ENCODE data around the gene ATP5F1E.

ATP5F1E gene

DNA sequence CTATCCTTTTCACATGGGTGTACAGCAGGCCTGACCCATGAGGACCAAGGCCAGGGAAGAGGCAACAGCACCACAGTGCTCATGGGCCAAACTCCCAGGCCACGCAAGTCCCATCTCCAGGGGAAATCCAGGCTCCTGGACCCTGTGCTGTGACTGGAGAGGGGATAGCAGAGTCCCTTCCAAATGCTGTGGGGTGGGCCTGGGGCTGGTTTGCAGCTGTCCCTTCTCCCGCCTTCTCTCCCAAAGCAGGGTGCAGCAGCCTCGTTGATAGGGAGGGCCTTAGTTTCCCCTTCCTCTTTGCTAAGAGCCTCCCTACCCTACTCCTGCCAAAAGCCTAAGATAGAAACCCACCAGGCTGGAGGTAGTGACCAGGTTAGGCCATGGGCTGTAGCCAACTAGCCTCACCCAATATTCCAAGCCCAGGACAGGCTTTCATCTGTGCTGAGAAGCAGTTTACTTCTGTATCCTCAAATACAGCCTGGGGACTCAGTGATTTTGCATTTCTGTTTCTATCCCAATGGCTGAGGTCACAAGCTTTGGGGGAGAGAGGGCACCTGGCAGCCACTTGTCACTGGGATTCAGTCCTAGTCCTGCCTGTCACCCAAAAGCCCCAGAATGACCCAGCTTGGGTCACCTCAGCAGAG lies 26.5 kb downstream of the ATP5F1E start:
- no peak for DNase-seq (ENCODE audit: low read depth in 2 of 2)

DNA sequence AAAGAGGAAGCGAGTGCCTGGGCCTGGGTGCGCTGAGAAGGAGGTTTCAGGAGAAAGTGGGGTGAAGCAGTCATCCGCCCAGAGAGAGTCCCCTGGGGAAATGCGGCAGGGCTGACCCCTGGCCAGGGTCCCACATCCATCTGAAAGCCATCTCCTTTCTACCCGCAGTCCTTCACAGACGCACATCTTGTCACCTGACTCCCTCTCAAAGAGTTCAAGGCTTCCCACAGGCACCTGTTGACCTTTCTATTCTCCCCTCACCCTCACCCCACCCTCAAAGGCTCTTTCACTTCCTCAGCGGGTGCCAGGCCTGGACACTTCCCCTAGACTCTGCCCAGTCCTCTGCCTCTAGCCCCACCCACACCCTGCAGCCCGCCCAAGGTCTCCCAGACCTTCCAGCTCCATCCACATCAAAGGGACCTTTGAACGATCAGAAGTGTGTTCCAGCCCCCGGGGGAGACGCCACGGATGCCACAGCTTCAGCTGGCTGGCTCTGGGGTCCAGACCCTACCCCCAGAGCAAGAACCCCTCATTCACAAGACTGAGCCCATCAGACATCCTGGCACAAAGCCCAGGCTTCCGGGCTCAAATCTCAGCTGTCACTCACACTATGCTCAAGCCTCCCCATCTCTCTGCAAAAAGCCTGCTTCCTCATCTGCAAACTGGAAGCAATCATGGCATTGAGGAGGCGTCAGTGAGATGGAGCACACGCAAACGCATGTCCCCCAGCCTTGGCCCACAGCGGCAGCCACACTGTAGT lies 27.2 kb downstream of the ATP5F1E start:
- no peak for DNase-seq (ENCODE audit: low read depth in 2 of 2)

DNA sequence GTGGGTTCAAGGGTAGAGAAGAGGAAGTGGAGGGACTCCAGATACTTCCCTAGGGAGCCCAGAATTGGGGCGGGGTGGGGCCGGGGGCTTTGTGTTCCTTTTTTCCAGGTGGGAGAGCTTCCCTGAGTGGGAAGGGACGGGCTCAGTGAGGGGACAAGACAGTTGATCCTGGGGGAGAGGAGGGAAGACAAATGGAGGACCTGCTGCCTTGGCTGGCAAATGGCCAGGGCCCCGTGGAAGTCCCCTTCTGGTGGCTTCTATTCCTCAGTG lies 27.7 kb downstream of the ATP5F1E start:
- DNase-seq (ENCODE audit: low read depth in 2 of 2) = no peak

DNA sequence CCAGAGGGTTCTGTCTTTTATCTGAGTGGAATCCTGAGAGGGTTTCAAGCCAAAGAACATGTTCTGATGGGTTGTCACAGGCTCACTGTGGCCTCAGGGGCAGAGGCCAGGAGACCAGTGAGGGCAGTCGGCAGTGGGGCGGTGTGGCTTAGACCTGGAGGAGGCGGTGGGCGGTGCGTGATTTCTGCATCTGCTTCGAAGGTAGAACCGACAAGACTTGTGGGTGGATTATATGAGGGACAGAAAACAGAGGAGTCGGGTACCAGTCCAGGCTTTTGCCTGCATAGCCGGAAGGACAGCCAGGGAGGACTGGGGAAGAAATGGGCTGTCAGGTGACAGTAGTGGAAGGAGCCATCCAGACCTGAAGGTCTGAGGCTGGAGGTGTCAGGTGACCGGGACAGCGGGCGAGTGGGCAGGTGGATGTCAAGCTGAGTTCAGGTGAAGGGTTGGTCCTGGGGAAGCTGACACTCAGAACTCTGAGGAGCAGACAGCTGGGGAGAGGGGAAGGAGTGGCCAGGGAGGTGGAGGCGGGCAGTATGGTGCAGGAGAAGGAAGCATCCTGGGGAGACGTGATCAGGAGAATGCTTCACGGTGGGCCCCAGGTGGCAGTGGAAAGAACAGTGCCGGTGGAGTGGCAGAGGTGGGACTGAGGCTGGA lies 28.2 kb downstream of the ATP5F1E start:
- no peak for DNase-seq (ENCODE audit: low read depth in 2 of 2)

DNA sequence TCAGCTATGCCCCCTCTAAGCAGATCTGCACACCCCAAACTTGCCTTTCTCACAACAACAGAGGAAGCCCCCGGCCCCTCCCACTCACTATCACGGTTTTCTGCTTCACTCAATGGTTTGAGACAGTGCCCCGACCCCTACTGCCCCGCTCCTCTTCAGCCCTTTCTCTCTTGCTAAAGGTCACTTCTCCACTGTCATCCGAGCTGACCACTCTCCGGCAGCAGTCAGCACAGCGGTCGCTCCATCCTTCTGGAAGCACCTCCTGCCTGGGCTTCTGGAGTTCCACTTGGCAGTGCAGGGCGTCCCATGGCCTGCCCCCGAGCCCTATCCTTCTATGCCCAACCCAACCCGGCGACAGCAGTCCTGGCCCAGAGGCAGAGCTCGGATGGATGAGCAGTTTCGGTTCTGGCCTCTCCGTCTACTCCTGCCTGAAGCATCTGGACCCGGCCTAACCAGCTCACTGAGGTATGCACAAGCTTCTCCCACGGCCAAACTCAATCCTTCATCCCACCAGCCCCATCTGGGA lies 29.2 kb downstream of the ATP5F1E start:
- no peak for DNase-seq (ENCODE audit: low read depth in 2 of 2)

GRCh38 chr20:59002388-59002787 lies 29.7 kb downstream of the ATP5F1E start:
- no peak for DNase-seq (ENCODE audit: low read depth in 2 of 2)

DNA sequence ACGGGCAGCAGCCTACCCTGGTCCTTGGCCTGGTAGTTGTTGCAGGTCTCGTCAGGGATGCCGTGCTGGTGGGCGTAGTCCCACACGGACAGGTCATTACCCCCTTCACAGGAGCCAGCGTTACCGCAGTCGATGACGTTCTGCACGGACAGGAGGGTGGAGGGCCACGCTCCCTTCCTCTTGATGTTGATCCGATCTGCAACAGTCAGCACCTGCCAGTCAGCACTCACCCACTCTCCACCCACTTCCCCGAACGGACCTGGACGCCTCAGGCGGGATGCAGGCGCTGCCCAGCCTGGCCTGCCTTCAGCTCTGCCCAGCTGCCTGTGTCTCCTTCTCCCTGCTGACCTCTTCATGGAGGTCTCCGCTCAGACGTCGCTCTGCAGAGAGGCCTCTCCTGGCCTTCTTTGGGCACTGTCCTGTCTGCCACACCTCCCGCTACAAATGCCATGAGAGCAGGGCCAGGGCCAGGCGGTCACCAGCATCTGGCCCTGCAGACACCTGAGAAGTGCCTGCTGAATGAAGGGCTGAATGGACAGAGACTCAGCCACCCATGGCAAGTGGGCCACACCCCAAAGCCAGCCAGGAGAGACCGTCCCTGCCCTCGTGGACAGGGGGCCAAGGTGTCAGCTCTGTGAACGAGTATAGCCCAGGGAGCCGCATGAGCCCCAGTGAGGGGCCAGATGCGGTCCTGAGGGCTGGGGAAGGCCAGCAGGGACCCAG lies 30.5 kb downstream of the ATP5F1E start:
- no peak for DNase-seq (ENCODE audit: low read depth in 2 of 2)

DNA sequence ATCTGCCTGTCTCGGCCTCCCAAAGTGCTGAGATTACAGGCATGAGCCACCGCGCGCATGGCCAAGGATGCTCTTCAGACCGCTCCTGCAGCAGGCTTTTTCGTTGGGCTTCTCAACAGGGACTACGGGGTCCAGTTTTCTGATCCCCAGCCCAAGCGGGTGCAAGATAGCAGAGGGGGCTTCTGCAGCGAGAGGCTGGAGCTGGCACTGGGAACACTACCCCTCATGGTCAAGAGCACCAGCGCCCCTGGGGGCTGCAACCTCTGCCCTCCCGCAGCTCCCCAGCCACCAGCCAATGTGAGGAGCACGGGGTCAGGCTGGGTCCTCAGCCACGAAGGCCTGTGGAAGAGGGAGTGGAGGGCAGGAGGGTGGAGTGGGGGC lies 31.1 kb downstream of the ATP5F1E start:
- DNase-seq (ENCODE audit: low read depth in 2 of 2) = no peak

GRCh38 chr20:59000326-59000725 lies 31.8 kb downstream of the ATP5F1E start:
- DNase-seq (ENCODE audit: low read depth in 2 of 2) = no peak

- DNase-seq (ENCODE audit: low read depth in 2 of 2) = no peak
Observed at GRCh38 chr20:58998656-58999055, 33.5 kb downstream of the ATP5F1E start.

GRCh38 chr20:58997141-58997770 lies 34.9 kb downstream of the ATP5F1E start:
- DNase-seq (ENCODE audit: low read depth in 2 of 2) = no peak

GRCh38 chr20:58996226-58996611 lies 35.9 kb downstream of the ATP5F1E start:
- DNase-seq (ENCODE audit: low read depth in 2 of 2) = no peak

GRCh38 chr20:58995461-58996225 lies 36.5 kb downstream of the ATP5F1E start:
- no peak for DNase-seq (ENCODE audit: low read depth in 2 of 2)

DNA sequence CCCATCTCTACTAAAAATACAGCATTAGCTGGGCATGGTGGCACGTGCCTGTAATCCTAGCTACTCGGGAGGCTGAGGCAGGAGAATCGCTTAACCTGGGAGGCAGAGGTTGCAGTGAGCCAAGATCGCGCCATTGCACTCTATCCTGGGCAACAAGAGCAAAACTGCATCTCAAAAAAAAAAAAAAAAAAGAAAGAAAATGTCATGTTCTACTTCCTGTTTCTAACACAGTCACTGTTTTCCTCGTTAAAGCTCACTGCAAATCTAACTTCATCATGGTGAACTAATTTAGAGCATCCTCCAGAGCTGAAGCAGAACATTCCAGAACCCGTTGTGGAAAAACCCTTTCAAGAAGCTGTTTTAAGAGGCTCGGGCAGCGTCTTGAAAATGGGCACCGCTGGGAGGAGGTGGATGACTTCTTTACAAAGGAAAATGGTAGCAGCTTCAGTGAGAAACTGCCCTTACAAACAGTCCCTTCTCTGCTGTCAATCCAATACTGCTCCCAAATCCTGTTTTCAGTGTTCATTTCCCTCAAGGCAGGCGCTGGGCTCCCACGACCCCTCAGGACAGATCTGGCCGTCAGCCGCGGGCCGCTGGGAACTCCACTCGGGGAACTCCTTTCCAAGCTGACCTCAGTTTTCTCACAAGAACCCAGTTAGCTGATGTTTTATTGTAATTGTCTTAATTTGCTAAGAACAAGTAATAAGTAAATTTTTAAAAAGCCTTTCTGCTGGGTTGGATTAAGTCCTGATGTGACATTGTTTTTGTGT lies 37.6 kb downstream of the ATP5F1E start:
- no peak for DNase-seq (ENCODE audit: low read depth in 2 of 2)

DNA sequence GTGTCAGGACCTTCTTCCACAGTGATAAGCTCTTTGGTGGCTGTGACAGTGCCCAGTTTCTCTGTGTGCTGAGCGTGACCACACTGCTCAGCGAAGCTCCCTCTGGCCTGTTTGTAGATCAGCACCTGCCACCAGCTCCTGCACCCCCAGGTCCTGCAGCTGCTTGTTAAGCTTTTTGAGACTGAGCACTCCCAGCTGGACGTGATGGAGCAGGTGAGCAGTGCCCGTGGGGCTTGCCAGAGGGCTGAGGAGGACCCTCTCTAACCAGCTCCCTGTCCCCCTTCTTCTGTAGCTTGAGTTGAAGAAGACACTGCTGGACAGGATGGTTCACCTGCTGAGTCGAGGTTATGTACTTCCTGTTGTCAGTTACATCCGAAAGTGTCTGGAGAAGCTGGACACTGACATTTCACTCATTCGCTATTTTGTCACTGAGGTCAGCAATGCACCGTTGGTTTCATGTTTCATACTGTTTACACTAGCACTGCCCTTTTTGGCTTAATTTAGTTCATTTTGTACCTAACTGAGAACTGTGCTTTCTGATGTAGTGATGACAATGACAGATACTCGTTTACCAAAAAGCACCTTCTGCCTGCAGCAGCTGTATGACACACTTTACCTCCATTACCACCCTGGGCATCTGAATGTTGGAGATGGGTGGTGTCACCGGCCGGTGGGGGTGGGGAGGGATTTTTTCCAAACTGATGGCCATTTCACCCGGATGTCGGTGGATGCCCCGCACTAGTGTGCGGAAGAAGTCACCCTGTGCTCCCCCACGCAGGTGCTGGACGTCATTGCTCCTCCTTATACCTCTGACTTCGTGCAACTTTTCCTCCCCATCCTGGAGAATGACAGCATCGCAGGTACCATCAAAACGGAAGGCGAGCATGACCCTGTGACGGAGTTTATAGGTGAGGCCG lies 38.5 kb downstream of the ATP5F1E start:
- no peak for DNase-seq (ENCODE audit: low read depth in 2 of 2)

GRCh38 chr20:58992911-58993310 lies 39.2 kb downstream of the ATP5F1E start:
- no peak for DNase-seq (ENCODE audit: low read depth in 2 of 2)

- no peak for DNase-seq (ENCODE audit: low read depth in 2 of 2)
Observed at GRCh38 chr20:58991715-58992114, 40.4 kb downstream of the ATP5F1E start.

DNA sequence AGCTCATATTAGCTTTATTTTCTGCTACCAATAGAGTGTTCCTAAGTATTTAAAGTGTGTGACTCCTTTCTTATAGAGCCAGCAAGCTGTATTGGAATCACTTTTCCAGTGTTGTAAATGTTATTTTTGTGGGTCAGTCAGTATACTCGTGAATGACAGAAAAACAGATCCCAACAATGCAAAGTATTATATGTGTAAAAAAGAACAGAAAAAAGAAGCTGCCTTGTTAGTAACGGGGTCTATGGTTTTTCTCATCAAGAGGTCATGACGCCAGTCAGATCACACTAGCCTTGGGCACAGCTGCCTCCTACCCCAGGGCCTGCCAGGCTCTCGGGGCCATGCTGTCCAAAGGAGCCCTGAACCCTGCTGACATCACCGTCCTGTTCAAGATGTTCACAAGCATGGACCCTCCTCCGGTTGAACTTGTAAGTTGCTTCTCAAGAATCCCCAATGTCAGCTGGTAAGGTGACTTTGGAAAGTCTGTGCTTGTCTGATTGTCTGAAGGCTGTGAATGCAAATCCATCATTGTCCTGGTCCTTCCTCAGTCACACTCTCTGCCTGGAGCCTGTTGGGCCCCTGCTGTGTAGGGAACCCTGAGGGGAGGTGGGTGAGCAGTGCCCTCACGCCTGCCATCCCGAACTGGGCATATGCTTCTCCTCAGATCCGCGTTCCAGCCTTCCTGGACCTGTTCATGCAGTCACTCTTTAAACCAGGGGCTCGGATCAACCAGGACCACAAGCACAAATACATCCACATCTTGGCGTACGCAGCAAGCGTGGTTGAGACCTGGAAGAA lies 41.3 kb downstream of the ATP5F1E start:
- DNase-seq (ENCODE audit: low read depth in 2 of 2) = no peak

GRCh38 chr20:58989196-58989595 lies 42.9 kb downstream of the ATP5F1E start:
- no peak for DNase-seq (ENCODE audit: low read depth in 2 of 2)

Measured in fibroblast of skin of left quadriceps (primary cell).